GM19438 (cell line): ENCODE data around the gene LAMP1.
"Not testable (repeated sequence)": the region's sequence is repeated elsewhere in the genome, so short reads cannot be mapped to it uniquely, and the experiment has no call there.

Experiments
- ATAC-seq: cut with Tn5 transposase; IDR thresholded peaks from one replicate; pipeline ENCODE4 v1.9.1; 2021; ENCODE audit warnings: low read depth; ENCODE audit not compliant: unreplicated experiment

The LAMP1 gene, protein sequence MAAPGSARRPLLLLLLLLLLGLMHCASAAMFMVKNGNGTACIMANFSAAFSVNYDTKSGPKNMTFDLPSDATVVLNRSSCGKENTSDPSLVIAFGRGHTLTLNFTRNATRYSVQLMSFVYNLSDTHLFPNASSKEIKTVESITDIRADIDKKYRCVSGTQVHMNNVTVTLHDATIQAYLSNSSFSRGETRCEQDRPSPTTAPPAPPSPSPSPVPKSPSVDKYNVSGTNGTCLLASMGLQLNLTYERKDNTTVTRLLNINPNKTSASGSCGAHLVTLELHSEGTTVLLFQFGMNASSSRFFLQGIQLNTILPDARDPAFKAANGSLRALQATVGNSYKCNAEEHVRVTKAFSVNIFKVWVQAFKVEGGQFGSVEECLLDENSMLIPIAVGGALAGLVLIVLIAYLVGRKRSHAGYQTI

DNA sequence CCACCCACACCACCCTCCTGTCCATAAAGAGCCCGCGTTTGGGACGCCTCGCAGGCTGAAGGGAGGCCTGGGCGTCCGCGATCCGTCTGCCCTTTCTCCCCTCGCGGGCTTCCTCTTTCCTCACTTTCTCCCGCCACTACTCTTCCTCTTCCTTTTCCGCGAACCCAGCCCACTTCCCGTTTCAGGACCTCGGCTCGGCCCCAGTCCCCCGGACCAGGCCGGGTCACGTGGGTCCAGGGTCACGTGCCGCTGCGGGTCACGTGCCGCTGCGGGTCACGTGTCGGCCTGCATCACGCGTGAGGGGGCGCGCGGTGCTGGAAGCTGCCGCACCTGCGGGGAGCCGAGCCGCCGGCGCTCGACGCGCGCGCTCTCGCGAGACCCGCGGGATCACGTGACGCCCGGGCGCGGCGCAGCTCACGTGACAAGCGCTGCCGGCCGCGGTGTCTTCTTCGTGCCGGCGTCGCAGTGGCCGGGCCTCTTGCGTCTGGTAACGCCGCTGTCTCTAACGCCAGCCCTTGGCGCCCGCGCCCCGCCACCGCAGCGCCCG is at the start of gene LAMP1:
Gene LAMP1, plus strand, starts transcription at position 417 of the 547 bp plus-strand sequence. CDS start 196 bp downstream, outside the sequence.
- peak; percentile 79 for ATAC-seq

DNA sequence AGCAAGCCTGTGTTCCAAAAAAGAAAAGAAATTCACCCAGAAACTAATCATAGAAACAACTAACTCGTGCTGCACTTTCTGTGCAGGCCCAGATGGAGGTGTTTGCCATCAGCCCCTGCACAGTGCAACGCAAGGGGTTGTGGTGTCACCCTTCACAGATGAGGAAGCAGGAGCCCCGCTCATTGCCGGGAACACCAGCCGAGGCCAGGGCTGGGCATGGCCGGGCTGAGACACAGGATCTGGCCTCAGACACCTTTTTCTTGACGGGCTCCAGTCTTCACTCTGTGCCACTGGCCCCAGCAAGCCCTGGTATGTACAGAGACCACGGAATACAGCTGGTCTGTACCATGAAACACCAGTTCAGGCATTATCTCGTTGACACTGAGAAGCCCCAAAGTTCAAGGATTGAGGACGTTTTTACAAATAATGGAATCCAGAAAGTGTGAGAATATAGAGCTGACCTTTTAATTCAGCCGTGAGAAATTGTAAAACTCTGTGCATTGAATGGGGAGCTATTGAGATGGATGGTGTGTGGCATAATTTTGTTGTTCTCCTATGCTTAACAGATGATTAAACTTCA is 44.4 kb upstream of the LAMP1 start:
- no peak for ATAC-seq

DNA sequence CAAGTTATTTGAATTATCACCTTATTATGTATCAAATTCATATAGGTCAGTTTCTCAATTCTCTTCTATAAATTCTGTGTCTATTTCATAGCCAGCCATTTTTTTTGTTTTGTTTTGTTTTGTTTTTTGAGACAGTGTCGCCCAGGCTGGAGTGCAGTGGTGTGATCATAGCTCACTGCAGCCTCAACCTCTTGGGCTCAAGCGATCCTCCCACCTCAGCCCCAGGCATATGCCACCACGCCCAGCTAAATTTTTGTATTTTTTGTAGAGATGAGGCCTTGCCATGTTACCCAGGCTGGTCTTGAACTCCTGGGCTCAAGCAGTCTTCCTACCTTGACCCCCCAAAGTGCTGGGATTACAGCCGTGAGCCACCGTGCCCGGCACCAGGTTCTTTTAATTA is 39.1 kb upstream of the LAMP1 start:
- not testable (repeated sequence) for ATAC-seq

DNA sequence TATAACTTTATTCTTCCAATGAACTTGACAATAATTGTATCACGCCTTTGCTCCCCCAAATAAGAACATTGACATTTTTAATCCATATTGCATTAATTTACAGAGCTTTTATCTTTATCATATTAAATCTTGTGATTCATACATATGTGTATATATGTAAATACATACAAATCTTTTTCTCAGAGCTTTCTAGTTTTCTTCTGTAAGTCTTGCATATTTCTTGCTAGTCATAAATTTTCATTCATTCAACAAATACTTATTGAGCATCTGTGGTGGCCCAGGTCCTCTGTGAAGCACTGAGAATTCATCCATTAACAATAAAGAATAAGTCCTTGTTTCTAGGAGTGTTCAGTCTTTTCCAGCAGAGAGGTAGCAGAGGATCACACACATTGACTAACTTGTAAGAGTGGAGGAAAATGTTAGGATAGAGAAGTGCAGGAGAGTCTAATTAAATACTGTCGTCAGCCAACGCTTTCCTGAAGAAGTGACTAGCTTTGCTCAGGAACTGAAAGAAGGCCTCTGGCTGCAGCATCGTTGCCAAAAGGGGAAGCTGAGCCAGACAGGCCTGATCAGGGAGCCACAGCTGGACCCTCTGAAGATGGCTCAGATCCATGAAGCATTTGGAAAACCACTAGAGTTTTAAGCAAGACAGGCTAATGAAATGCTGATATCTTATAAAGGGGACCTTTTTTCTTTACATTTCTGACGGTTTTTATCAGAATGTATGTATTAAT is 38.6 kb upstream of the LAMP1 start:
- no peak for ATAC-seq

DNA sequence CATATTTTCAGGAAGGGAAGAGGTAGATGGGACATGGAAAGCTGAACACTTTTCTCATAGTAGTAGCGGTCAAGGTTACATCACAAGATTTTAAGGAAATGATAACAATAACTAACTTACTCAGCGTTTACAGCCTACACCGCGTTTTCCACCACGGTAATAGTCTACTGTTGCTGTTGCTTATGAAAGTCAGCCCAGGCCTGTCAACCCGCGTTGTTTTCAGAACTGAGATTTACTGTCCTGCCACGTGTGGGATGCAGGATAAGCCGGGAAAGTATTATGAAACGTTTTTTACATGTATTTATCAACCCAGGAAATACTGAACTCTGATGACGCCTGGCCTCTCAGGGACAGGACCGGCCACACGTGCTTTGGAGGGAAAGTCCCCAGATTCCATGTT is 36.0 kb upstream of the LAMP1 start:
- ATAC-seq: no peak

DNA sequence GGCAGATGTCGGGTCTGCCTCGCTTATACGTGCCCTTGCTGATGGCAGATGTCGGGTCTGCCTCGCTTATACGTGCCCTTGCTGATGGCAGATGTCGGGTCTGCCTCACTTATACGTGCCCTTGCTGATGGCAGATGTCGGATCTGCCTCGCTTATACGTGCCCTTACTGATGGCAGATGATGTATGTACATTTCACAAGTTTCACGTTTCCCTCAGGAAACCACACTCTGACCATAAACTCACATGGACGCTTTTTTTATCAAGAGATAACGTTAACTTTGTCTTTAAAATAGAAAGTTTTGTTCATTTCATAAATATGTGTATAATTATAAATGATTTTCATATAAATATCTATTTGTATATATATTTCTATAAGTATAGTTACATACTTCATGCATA is 34.0 kb upstream of the LAMP1 start:
- ATAC-seq: not testable (repeated sequence)

DNA sequence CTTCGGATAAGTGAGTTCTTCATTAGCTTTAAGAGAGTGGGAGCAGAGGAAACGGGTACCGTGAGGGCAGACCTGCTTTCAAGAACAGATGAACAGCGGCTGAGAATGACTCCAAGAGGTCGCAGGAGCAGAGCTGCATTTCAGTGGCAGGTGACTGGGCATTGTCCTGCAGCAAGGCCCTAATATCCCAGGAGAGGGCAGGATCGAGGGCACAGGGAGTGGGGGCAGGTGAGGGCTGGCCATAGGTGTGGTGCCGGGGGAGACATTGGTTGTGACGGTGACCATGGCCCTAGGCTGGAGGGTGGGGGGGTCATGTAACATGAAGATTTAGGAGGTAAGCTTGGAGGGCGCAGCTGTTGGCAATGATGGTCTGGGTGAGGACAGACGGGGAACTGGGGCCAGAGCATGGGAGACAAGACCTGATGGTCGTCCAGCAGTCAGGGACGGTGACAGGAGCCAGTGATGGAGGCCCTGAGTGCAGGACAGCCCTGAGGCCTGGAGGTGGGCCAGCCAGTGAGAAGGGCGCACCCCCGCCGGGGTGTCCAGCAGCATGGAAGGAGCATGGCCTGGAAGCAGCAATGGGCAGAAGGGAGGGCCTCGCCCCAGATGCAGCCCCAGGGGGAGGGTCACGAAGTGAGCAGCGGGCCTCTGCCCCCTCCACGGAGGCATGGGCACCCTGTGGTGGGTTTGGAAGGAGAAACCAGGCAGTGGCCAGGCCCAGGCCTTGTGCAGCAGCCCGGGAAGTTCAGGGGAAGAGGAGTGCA is 29.2 kb upstream of the LAMP1 start:
- ATAC-seq: no peak

DNA sequence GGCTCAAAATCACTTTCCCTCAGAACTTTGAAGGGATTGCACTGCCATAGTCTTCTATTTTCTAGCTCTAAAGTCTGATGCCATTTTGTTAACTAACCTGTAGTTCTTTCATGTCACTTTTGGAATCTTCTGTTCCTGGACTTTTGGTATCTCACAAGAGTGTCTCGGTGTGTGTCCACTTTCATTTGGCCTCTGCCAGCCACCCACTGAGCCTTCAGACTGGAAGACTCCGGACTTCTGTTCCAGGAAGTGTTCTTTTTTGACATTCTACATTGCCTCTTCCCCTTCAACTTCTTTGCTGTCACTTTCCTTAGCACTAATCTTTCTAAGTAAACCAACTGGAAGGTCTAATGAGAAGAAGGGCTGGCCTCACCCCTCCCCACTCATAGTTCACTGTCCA is 25.0 kb upstream of the LAMP1 start:
- no peak for ATAC-seq

DNA sequence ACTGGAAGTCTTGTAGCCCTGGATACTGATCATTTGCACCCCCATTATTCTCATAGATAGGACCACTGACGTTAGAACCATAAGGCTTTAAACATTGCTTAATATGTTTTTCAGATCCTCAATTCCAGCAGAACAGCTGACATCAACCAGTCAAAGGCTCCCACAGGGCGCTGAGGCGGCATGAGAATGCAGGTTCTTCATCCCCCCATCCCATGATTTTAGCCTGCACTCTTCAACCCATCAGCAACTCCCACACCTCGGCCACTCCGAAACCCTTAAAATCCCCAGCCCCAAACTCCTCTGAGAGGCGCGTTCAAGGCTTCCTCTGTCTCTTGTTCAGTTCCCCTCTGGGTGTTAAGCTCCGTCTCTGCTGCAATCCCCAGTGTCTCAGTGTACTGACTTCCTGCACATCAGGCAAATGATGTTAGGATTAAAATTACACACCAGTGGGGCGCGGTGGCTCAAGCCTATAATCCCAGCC is 24.3 kb upstream of the LAMP1 start:
- ATAC-seq: no peak

DNA sequence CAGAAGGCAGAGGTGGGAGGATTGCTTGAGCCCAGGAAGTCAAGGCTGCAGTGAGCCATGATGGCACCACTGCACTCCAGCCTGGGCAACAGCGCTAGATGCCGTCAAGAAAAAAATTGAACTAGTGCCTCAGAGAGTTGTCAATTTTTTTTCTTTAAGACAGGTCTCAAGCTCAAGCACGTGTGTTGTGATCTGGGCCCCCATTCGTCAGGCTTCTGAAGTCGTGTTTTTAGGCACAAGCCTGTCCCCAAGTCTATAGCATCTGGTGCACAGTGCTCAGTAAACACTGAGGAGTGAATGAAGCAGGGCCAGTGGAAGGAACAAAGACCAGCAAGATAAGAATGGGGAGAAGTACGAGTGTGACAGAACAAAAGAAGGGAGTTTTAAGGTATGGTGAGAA is 23.7 kb upstream of the LAMP1 start:
- no peak for ATAC-seq

DNA sequence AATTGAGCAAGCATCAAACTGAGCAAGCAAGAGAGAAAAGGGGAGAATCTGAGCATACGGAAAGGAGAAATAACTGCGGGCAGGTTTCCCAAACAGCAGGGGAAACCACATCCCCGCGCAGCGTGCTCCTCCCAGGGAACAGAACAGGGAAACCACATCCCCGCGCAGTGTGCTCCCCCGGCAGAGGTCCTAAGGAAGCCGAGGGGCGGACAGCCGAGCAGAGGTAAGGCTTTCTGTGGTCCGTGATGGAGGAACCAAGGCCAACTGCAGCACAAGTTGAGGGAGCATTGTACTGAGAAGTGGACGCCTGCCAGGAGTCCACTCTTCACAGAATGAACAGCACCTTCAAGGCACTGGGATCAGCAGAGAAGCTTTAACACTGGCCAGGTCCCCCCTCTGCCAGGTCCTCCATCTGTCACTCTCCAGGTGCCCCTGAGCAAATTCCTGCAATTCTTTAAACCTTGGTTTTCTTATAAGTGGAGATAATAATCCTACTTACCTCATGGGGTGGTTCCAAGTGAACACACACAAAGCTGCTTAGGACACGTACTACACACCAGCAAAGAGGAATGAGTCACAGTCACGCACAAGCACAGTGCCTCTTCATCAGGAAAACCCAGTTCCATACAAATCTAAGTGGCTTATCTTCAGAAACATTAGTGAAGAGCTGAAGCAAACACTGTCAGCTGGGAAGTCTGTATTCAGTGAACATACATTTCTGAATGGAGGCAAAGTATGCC is 23.0 kb upstream of the LAMP1 start:
- no peak for ATAC-seq

DNA sequence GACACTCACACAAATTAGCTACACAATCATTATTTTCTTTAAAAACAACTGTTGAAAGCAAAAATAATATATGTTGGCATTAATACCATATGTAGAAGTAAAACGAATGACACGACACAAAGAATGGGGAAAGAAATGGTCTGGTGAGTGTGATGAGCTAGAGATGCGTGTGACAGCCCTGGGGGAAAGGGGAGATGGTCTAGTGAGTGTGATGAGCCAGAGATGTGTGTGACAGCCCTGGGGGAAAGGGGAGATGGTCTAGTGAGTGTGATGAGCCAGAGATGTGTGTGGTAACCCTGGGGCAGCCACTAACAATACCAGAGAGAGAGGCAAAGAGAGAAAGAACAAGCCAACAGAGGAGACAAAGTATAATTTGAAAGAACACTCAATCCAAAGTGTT is 22.3 kb upstream of the LAMP1 start:
- ATAC-seq: no peak

DNA sequence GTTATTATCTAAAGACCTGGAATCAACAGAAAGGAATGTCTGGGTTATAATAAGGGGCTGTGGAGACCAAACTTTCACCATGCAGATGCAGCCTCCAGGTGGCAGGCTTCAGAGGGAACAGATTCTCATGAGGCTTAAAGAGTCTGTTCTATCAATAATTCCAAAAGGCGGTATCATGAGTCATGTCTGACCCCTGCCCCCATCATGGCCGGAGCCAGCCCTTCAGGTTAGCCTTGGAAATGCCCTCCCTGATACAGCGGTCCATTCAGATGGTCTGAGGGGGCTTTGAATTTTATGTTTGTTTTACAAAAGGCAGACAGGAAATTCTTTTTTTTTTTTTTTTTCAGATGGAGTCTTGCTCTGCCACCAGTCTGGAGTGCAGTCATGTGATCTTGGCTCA is 21.7 kb upstream of the LAMP1 start:
- ATAC-seq: no peak

DNA sequence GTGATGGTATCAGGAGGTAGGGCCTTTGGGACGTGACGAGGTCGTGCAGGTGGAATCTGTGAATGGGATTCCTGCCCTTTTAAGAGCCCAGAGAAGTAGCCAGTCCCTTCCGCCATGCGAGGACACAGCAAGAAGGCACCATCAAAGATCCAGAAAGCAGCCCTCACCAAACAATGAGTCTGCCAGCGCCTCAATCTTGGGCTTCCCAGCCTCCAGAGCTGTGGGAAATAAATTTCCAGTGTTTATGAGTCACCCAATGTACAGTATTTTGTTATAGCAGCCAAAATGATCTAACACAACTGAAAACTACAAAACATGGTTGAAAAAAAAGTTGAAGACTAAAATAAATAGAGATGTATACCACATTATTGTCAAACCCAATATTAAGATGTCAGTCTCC is 16.9 kb upstream of the LAMP1 start:
- no peak for ATAC-seq

DNA sequence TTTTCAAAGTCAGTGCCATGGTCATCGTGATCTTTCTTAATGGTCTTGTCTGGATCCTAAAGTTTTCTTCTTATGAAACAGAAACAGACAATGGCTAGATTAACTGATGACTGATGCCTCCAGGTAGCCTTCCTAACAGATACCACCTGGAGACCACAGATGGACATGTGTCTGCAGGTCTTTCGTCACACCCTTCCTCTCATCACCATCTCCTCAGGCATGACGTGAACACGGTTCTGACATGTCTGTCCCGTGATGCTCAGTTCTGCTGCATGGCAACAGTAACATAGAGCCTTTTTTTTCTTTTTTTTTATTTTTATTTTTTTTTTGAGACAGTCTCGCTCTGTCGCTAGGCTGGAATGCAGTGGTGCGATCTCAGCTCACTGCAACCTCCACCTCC is 13.1 kb upstream of the LAMP1 start:
- no peak for ATAC-seq

DNA sequence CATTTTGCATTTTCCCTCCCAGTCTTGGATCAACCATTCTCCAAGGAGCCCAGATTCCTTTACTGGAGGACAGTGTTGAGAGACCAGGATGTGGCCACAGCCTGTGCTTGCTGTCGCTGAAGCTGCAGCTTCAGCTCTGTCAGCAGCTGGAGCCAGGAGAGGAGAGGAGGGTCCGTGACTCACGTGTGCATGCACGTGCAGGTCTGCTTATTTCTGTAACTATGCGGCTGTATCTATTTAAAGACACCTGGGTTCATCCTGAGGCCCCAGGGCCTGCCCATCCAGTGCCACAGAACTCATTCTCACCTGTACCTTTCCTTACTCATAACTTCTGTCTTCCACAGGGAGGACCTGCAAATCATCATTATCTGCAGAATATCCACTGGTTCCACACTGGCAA is 8.2 kb upstream of the LAMP1 start:
- no peak for ATAC-seq

DNA sequence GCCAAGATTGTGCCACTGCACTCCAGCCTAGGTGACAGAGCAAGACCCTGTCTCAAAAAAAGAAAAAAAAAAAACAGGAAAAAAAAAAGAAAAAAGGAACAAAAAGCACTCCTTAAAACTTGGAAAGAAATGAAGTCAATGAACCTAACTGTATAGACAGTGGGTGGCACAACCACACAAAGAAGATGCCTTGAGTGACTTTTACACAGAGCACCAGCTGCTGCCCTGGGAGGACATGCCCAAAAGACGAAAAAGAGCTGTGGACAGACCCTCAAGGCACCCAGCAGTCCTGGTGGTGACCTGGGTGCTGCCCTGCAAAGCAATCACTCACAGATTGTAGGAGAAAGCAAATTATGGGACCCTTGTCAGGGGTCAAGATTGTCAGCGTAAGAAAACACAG is 5.9 kb upstream of the LAMP1 start:
- ATAC-seq: no peak

DNA sequence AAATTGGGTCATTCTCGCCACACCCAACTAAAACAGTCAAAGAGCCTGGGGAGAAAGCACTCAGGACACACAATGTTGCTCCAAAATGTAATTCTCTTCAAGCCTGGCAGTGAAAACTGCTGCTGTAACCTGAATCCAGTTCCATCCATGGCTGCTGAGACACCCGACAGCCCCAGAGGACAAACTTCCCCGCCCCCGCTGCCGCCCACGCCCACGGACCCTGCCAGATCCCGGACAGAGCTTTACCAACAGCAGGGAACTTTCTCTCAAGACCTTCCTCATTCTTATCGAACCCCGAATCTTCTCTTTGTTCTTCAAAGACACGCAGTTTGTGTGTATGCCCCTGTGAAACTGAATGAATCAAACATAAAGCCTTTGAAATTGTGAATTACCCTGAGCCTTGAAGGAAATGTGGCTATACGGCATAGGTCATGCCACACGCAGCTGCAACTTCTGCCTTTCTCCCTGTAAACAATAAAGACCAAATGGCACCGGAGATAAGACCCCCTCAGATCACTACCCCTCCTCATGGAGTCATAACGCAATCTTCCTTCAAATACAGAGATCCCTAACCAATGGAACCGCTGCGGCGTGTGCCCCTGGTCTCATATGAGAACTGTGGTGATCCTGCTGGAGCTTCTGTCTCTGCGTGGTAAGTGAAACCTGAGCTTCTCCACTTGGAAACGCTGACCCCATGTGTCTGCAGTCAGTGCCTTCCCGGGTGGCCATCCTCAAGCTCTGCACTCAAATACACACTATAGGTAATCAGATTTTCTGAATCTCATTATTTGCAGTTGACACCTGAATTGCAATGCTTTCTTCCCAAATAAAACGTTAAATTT is 4.8 kb upstream of the LAMP1 start:
- ATAC-seq: no peak

DNA sequence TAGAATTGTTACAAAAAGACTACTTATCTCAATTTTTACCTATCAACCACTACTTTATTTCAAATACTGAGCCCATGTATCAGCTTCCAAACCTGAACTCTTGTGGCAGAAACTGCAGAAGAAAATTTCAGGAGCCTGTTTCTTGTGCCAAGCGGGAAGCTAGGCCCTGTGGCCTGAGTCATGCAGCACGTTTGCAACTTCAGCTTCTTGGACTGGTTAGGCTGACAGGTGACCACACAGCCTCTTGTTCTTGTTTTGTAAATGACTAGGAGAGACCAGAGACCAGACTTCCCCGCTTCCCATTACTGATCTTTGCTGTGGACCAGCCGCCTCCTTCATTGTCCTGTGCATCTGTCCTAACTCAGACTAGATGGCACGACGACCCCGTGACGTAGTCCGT is 3.4 kb upstream of the LAMP1 start:
- no peak for ATAC-seq
